ENCODE measurements around the gene MEGF11.

MEGF11 gene

GRCh38 chr15:66138096-66138783 is 115.3 kb downstream of the MEGF11 start:
- peak; percentile 14 for DNase-seq

- DNase-seq = no peak
Measured at GRCh38 chr15:66136948-66137347, 116.6 kb downstream of the MEGF11 start.

DNA sequence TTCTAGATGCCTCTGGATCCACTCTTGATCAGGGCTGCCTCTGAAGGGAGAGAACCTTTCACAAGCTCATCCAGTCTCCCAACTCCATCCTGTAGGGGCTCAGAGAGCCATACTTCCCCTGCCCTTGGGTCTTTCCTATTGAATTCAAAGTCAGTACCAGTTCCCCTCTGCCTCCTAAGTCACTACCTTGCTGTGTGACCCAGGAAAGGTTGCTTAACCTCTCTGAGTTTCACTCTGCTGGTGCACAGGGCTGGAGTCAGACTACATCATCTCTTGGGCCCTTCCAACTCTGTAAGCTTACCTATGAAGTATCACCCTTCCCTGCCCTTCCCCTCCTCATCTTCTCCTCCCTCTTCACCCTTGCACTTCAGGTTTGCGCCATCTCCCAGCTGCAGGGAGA is 117.9 kb downstream of the MEGF11 start:
- DNase-seq = no peak

GRCh38 chr15:66134284-66134683 is 119.3 kb downstream of the MEGF11 start:
- no peak for DNase-seq

DNA sequence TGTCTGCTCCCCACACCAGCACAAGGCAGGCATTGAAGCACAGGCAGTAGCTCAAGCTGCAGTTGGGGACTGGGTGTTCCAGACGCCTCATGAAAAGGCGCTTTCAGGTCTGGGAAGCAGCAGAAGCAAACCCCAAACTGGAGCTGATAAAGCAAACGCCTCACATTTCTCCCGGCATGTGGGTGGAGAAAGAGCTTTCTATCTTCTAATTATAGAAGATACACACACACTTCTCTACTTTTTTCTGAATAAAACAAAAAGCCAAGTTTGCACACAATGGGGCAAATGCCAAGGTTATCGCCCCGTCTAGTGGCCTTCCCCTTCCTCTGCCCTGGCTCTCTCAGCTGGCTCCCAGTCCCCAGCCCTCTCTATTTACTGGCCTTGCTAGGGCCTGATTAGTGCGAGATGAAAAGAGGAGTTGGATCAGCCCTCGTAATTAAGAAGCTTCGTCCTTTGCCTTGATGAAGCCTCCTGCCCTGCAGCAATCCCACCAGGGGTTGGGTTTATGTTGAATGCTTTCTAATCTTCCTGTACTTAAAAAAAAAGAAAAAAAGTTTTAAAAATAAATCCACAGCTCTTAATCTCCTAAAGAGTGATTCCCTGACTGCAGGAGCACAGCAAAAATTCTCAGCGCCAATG is 120.2 kb downstream of the MEGF11 start:
- DNase-seq = no peak

DNA sequence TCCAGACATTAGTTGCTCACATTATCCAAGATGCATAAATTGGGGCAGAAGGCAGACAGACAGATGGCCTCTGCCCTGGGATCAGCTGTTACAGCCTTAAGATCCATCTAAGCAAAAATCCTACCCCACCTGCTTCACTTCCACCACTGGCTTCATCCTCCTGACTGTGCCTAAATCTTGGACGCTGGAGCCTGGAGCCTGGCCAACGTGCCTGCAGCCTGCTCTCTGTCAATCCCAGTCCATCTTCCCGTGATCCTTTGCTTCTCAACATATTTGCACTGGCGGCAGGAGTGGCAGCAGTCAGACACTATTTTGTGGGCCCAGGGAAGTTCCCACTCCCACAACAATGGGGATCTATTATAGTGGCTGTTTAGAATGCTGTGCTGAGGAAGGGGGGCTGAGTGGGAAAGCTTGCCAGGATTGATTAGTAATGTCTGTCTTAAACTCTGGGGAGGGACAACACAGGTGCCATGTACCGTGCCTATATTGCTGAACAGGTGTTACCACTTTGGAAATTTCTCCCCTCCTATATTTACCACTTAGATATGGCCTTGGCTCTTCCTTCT is 121.2 kb downstream of the MEGF11 start:
- DNase-seq = peak; percentile 98

DNA sequence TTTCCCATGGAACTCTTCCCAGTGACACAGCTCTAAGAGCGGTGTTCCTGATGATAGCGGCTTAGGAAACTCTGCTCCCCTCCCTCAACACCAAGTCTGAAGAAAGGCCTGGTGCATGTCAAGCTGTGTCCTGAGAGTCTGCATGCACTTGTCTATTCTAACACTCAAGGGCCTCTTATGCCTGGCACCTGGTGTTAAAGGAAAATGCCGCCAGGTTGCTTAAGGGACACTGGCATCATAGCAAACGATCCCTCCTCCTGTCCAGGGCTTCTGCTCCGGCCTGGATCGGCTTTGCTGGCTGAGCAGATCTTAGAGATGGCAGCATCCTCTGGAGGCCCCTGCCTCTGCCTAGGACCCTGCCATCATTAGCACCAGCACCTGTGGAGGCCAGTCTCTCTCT is 121.7 kb downstream of the MEGF11 start:
- peak; percentile 89 for DNase-seq

- DNase-seq = peak; percentile 79
Measured at GRCh38 chr15:66131200-66131599, 122.3 kb downstream of the MEGF11 start.

- no peak for DNase-seq
Measured at GRCh38 chr15:66130496-66131034, 123.0 kb downstream of the MEGF11 start.

DNA sequence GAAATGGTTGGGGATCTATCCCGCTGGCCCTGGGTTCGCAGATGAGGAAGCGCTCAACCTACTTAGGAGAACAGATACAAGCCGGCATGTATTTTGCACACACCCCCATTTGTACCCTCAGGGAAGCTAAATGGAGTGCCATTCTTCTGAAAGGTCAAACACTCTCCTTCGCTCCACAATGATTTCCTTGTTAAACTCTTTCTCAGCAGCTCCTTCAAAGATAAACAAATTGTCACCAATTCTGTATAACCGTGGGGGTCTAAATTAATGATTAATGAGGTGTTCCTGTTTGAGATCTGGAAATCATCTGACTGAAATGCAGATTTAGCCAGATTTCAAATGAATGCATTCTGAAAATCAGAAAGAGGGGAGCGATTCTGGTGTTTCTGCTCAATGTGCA is 124.0 kb downstream of the MEGF11 start:
- no peak for DNase-seq

- no peak for DNase-seq
Measured at GRCh38 chr15:66128116-66128680, 125.4 kb downstream of the MEGF11 start.

DNA sequence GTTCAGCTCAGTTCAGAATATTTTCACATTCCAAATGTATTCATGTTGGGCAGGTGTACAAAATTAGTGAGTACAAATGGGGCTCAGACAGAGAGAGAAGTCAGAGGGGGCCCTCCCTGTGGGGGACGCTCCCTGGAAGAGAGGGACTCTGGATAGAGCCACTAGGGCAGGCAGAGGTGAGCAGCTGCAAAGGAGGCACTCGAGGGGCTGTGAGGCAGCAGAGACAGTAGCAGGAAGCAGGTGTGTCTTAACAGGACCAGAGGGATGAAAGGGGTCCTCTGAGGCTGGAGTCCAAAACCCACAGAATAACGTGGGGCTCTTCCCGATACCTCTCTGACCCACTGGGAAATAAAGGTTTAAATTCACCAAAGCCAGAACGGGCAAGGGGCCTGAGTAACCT is 127.1 kb downstream of the MEGF11 start:
- no peak for DNase-seq

- DNase-seq = peak; percentile 99
Measured at GRCh38 chr15:66126031-66126441, 127.5 kb downstream of the MEGF11 start.

- DNase-seq = peak; percentile 97
Measured at GRCh38 chr15:66124651-66125050, 128.9 kb downstream of the MEGF11 start.

DNA sequence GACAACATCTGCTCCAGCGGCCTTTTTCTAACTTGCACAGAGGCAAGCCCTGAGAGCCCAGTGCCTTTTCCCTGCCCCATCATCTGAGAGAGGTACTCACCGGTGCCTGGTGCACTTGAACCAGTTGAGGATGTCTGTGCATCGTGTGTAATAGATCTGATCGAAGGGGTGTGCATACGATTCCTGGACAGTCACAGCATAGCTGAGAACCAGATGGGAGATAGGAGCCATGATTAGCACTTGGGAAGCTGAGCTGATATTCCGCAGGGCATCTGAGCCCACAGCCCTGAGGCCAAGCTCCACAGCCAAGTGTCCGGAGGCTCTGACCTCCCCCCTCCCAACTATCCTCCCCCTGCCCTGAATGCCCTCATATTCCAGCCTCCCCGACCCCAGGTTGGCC is 129.8 kb downstream of the MEGF11 start:
- DNase-seq = no peak

DNA sequence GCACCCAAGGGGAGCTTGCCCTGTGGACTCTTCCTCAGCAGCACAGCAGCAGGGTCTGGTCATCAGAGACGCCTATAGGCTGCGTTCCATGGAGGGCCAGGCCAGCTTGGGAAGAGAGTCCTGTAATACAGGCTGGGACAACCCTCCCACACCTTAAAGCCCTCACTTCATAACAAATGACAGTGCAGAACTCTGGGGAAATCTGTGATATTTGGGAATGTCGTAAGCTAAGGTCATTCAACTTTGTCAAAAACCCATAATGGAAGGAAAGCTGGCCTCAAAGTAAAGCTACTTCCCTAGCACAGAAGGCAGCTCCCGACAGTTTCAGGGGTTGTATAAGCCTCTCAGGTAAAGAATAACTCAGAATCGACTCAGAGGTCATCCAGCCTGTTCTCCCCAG is 133.1 kb downstream of the MEGF11 start:
- DNase-seq = no peak

DNA sequence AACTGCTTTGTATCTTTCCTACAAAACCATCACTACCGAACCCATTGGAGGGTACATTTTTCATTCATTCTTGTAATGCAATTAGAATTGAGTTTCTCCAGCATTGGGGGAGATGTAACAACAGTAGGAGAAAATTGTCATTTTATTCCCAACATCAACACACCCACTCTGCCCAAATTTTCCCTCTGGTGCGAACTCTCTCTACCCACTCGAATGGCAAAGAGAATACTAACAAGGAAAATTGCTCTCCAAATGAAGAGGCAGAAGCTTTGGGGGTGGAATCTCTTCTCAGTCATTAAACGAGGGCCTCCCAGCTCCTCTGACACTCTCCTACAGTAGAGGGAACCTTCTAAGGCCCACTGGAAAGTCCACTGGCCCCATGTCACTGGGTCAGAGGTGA is 135.7 kb downstream of the MEGF11 start:
- DNase-seq = no peak

- no peak for DNase-seq
Measured at GRCh38 chr15:66115568-66116206, 137.9 kb downstream of the MEGF11 start.

DNA sequence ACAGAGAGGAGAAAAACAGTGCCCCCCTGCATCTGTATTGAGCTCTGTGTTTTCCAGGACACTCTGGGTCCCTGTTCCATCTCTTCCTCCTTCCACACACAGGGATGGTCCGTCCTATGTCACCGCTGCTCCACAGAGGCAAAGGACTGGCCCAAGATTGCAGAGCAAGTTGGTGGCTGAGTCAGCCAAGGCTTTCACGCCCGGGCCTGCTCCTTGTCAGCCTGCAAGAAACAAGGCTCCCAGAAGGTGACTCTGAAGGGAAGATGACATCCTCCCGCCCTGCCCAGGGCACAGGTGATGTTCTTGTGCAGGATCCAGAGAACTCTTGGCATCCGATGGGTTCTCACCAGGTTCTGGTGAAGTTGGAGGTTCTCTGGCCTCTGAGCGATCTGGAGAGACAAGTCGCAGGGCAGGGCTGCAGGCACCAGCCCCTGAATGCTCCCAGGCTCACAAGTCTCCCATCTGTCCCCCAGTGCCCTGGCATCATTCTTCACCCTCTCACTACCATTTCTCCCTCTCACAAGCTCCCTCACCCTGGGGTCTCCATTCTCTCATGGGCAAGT is 138.6 kb downstream of the MEGF11 start:
- no peak for DNase-seq

- DNase-seq = no peak
Measured at GRCh38 chr15:66112388-66112787, 141.2 kb downstream of the MEGF11 start.

DNA sequence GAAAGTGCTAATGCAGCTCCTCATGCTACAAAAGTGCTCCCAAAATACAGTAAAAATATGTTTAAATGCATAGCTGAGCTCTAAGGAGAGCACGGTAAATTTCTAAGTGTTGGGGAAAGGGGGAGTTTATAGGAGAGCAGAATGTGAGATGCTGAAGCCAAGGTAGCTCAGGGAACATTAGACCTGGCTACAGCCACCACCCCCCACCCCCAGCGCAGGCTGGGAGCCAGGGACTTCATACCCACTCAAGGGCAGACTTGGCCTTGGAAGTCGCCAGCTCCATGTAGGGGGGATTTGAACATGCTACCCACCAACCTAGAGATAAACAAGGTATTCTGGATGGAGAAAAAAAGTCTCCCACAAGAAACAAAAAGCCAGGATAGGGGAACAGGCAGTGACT is 142.2 kb downstream of the MEGF11 start:
- no peak for DNase-seq

GRCh38 chr15:66110864-66111263 is 142.7 kb downstream of the MEGF11 start:
- no peak for DNase-seq

DNA sequence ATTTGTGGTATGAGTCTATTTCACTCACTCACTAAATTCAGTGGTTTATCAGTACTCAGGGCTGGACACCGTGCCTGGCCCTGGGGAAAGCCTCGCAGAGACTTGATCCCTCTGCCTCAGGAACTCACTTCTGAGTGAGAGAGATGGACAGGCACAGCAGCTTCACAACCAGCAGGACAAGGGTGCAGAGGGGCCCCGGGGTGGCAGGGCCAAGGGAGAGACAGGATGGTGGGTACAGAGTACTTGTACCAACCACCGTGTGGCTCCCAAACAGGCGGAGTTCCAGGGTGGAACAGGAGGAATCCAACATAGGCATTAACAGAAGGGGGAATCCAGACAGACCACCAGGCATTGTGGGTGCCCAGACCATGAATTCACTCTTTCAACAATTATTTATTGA is 143.7 kb downstream of the MEGF11 start:
- DNase-seq = no peak

Measured in NCI-H524 treated with DMSO at 0.1 percent for 48 hours (cell line).